Activated CD4-positive, alpha-beta T cell treated with anti-CD3 and anti-CD28 coated beads, Interleukin-2, amount 10 ng/mL, durations not matched to agents 24 days and 14 days (primary cell): ENCODE data around the gene SEMA3G. TPM values are rescaled to one million over a fixed set of nuclear protein-coding genes. Genes with fewer than 3 reads are reported as not detected.

Source experiments
- DNase-seq: peaks from one replicate; pipeline ENCODE4 v3.0.0; 2022
- H3K27ac Mint-ChIP-seq: one replicate; pipeline ENCODE4 v1.8.0; 2022; ENCODE audit warnings: mild to moderate bottlenecking, mixed read lengths
- H3K27me3 Mint-ChIP-seq: one replicate; pipeline ENCODE4 v1.8.0; 2022; ENCODE audit warnings: mixed read lengths
- H3K36me3 Mint-ChIP-seq: one replicate; pipeline ENCODE4 v1.8.0; 2022; ENCODE audit warnings: low read depth, mild to moderate bottlenecking, mixed read lengths
- H3K4me1 Mint-ChIP-seq: one replicate; pipeline ENCODE4 v1.8.0; 2021; ENCODE audit warnings: mixed read lengths
- H3K4me3 Mint-ChIP-seq: one replicate; pipeline ENCODE4 v1.8.0; 2022; ENCODE audit warnings: mild to moderate bottlenecking, moderate library complexity, mixed read lengths
- H3K9me3 Mint-ChIP-seq: one replicate; pipeline ENCODE4 v1.8.0; 2021; ENCODE audit warnings: mixed read lengths
- intact Hi-C: fragments of 100-400 bp; cut with micrococcal nuclease; formaldehyde crosslinking; loops from one replicate; pipeline ENCODE4 v1.15.1; 2023
- total RNA-seq: library from RNA; stranded (reverse); gene quantifications from 2 replicates; pipeline ENCODE4 v1.2.3, GENCODE V29; 2022

Gene SEMA3G
- total RNA-seq, 1 donor from 2014 or later: 0.21 TPM

DNA sequence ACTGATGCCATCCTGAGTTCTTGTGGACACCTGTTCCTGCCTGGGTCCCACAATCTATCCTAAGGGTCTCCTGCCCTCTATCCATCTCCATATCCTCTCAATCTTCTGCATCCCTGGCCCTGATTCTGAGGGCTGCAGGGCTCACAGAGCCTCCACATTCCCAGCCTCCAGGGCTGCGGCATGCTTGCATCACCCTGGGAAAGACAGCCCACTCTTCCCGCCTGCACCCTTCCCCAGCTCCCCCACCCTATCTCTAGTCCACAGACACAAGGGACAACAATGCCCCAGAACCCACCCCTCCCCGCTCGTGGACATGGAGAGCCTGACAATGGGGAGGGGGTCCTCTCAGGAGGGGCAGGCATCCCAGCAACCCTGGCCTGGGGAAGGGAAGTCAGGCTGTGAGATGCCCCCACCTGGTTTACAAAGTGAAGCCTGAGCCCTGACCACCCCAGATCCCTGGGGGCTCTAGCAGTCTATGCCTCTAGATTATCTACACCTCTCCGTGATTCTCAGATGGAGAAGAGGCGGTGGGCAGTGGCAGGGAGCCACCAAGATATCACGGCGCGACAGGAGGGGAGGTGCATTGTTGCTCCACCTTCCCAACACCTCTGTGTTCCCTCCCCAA, 10.3 kb downstream of the SEMA3G start:
- H3K4me3 Mint-ChIP-seq: no peak overlapping the region
- peaks cover 9% of the 10 kb centered on the region for H3K27me3 Mint-ChIP-seq
- H3K36me3 Mint-ChIP-seq: no peaks in the 10 kb centered on the region
- peaks cover 1% of the 10 kb centered on the region for H3K4me1 Mint-ChIP-seq
- H3K27ac Mint-ChIP-seq: no peak overlapping the region
- intact Hi-C loops: no loop called here
- DNase-seq: no peak
- H3K9me3 Mint-ChIP-seq: no peaks in the 10 kb centered on the region

DNA sequence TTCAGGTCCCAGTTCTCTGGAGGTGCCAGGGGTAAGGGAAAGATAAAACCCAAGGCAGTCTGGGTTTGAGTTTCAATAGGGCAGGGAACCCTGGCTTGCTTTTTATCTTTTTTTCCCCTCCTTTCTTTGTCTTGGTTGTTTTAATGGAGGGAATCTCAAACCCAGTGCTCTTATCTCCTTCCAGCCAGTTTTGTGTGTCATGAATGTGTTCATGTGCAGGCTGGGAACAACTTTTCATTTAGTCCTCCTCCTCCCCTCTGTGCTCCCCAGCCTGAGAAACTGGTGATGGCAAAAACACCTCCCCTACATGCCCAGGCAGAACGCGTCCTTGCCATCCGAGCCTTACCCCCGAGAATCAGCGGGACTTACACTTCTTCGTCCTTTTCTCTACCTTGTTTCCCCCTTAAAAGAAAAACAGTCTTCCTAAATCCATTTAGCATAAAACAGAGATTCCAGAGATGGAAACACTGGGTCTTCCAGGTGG, 10.9 kb downstream of the SEMA3G start:
- no peaks in the 10 kb centered on the region for H3K36me3 Mint-ChIP-seq
- no peak for DNase-seq
- H3K4me1 Mint-ChIP-seq: peaks cover 1% of the 10 kb centered on the region
- intact Hi-C loops: no loop called here
- no peak overlapping the region for H3K27ac Mint-ChIP-seq
- H3K27me3 Mint-ChIP-seq: peaks cover 9% of the 10 kb centered on the region
- no peak overlapping the region for H3K4me3 Mint-ChIP-seq
- H3K9me3 Mint-ChIP-seq: no peaks in the 10 kb centered on the region

DNA sequence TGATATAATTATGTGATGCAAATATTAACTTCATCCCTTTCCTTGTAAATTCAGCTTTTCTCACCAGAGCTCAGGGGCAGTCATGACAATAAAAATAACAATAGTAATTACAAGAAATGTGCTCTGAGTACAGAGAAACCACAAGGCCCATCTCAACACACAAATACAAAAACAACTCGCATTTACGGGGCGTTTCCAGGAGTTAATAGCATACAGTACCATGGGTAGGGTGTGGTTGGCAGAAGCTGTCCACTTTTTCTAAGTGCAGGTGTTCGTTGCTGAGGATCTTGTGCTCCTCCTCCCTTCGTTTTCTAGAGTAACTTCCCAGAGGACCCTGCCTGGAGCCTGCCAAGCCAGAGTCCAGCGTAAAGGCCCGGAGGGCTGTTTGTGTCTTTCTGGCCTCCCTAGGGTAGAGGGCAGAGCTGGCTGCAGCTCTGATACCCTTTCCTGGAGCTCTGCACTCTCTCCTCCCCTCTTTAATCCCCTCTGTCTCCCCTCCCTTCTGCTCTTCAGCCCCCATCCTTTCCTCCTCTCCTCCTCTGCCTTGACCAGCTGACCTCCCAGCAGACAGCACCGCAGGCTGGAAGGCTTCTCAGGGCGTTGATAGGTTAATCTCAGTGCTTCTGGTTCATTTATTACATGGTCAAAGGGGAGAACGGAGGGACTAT, 11.4 kb downstream of the SEMA3G start:
- Mint-ChIP-seq H3K36me3 (no peaks in the 10 kb centered on the region), H3K9me3 (no peaks in the 10 kb centered on the region), H3K4me1 (peaks cover 1% of the 10 kb centered on the region), H3K4me3 (no peak overlapping the region), H3K27me3 (peaks cover 9% of the 10 kb centered on the region), H3K27ac (no peak overlapping the region)
- intact Hi-C loops: no loop called here
- no peak for DNase-seq

DNA sequence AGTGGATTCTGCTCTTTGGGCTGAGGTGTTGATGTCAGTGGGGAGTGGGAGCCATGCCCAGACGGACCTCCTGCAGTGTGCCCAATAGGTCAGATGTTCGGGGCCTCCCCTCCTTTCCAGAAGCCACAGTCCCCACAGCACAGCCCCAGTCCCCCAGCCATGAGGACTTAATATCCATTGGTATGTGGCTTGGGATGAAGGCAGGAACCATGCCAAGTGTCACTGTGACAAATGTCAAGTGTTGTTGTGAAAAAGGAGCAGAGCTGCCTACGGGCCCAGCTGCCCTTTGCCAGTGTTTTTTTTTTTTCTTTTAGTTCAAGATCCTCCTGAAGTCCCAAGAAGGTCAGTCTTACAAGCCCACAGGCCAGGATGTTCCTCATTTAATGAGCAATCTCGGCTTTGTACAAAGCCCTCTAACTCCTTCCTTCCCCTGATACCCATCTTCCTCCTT, 12.2 kb downstream of the SEMA3G start:
- Mint-ChIP-seq H3K4me1 (peaks cover 1% of the 10 kb centered on the region), H3K4me3 (no peak overlapping the region), H3K27me3 (peaks cover 11% of the 10 kb centered on the region), H3K9me3 (no peaks in the 10 kb centered on the region), H3K36me3 (no peaks in the 10 kb centered on the region), H3K27ac (no peak overlapping the region)
- no peak for DNase-seq
- intact Hi-C loops: no loop called here

DNA sequence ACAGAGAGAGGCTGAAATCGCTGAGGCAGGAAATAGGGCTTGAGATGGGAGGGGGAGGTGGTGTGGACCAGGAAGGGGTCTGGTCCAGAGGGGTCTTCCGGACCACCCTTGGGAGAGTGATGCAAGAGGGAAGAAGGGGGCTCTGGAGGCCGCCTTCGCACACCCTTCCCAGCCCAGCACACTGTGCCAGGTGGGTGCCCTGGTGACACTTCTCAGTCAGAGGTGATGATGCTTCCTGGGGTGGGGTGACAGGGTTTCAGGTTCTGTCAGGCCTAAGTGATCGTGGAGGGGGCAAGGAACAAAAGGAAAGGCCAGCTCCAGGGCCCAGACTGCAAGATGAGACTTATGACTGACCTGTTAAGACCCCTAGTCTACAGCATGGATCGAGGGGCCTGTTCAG, 12.7 kb downstream of the SEMA3G start:
- H3K4me3 Mint-ChIP-seq: no peak overlapping the region
- H3K27ac Mint-ChIP-seq: no peak overlapping the region
- H3K4me1 Mint-ChIP-seq: peaks cover 1% of the 10 kb centered on the region
- H3K9me3 Mint-ChIP-seq: no peaks in the 10 kb centered on the region
- DNase-seq: no peak
- intact Hi-C loops: no loop called here
- H3K27me3 Mint-ChIP-seq: peaks cover 13% of the 10 kb centered on the region
- no peaks in the 10 kb centered on the region for H3K36me3 Mint-ChIP-seq

DNA sequence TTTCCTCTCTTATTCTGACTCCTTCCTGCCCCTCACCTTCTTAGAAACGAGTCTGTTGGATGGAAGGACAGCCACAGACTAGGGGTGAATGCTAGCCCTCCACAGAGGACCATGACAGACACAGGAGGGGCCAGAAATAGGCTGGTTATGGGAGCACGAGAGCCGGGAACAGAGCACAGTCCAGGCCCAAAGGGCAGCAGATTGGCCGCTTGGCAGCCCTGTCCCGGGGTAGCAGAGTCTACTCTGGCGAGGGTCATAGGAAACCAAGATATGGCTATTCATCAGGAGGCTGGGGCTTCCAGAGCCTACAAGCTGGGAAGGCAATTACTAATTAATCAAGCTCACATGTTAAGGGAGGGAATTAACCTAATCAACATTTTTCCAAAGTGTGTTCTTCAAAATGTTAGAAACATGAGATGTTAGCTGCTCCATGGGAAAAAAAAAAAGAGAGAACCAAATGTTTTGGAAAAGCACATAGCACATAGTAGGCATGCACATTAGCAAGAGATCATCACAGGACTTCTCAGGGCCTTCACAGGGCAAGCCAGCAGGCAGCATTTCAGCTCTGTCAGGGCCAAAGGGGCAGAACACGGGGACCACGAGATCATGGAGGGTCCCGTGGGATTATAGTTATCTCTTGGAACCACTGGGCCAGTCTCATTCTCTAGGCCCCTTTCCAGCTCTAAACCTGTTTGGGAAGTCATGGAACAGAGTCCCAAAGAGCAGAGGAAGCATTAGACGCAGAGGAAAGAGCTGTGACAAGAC, 13.3 kb downstream of the SEMA3G start:
- intact Hi-C loops: no loop called here
- H3K27me3 Mint-ChIP-seq: peaks cover 13% of the 10 kb centered on the region
- H3K4me1 Mint-ChIP-seq: peaks cover 1% of the 10 kb centered on the region
- DNase-seq: no peak
- H3K4me3 Mint-ChIP-seq: no peak overlapping the region
- H3K9me3 Mint-ChIP-seq: no peaks in the 10 kb centered on the region
- H3K27ac Mint-ChIP-seq: no peak overlapping the region
- no peaks in the 10 kb centered on the region for H3K36me3 Mint-ChIP-seq

DNA sequence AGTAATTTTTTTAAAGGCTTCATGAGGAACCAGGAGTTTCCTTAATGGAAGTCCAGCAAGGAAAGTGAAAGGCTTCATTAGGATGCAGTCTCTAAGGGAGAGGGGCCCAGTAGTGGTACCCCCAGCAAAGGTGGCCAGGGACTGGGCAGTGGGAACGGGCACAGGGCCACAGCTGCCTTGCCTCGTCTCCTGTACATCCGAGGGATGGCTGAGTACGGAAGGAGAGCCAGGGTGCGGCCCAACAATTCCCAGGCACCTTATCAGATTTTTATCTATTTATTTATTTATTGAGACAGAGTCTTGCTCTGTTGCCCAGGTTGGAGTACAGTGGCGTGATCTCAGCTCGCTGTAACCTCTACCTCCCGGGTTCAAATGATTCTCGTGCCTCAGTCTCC, 14.5 kb downstream of the SEMA3G start:
- H3K4me3 Mint-ChIP-seq: no peak overlapping the region
- intact Hi-C loops: no loop called here
- H3K27ac Mint-ChIP-seq: no peak overlapping the region
- H3K27me3 Mint-ChIP-seq: peaks cover 16% of the 10 kb centered on the region
- peaks cover 1% of the 10 kb centered on the region for H3K4me1 Mint-ChIP-seq
- no peaks in the 10 kb centered on the region for H3K9me3 Mint-ChIP-seq
- H3K36me3 Mint-ChIP-seq: no peaks in the 10 kb centered on the region
- no peak for DNase-seq

DNA sequence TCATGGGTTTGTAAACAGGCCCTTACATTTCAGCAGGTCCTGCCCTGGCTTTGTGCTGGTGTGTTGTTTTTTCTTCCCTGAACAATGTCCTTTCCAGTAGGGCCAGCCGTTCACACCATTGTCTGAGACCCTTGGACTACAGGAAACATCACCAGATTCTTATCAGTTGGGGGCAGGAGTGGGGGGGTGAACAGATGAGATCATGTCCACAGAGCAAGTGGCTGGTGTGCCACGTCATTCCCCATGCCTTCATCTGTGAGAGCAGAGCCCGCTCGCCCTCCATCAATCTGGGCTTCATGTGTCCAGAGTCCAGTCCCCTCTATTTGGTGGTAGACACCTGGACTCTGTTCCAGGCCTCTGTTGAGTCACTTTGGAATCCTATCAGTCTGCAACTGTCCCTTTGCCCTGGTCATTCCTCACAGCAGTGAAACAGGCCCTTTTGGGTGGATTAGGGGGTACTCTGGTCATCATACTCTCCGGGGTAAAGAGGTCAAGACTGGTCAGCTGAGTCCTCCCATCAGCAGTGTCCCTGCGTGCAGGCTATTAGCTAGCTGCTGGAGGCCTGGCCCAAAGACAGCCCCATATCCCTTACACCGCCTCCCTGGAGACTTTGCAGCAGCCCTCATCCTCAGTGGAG, 15.0 kb downstream of the SEMA3G start:
- no peaks in the 10 kb centered on the region for H3K36me3 Mint-ChIP-seq
- no peak for DNase-seq
- H3K27me3 Mint-ChIP-seq: peaks cover 18% of the 10 kb centered on the region
- peaks cover 1% of the 10 kb centered on the region for H3K4me1 Mint-ChIP-seq
- no peak overlapping the region for H3K27ac Mint-ChIP-seq
- intact Hi-C loops: loop anchor here (2.0 kb wide), 1 partner anchor 17 kb away; no protein-coding TSS in a partner anchor
- H3K4me3 Mint-ChIP-seq: no peak overlapping the region
- no peaks in the 10 kb centered on the region for H3K9me3 Mint-ChIP-seq

DNA sequence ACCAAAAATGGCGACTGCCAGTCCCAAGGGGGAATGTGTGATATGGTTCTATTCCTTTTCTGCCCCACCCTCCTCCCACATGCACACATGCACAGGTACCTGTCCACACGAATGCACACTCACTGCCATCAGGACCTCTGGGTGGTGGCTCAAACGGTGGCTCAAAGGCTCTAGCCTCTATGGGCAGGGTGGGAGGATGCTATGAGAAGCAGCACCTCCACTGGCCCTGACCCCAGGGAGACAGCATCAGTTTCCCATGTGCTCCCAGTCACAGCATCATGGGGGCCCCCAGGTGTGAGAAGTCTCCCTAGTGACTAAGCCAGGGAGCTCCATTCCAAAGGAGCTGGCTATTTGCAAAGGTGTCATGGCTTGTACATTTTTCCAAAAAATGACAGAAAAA, 15.9 kb downstream of the SEMA3G start:
- intact Hi-C loops: loop anchor here (2.0 kb wide), 1 partner anchor 16 kb away; no protein-coding TSS in a partner anchor
- Mint-ChIP-seq H3K27ac (no peak overlapping the region), H3K36me3 (no peaks in the 10 kb centered on the region), H3K27me3 (peaks cover 19% of the 10 kb centered on the region), H3K9me3 (no peaks in the 10 kb centered on the region), H3K4me1 (peaks cover 1% of the 10 kb centered on the region), H3K4me3 (no peak overlapping the region)
- no peak for DNase-seq

DNA sequence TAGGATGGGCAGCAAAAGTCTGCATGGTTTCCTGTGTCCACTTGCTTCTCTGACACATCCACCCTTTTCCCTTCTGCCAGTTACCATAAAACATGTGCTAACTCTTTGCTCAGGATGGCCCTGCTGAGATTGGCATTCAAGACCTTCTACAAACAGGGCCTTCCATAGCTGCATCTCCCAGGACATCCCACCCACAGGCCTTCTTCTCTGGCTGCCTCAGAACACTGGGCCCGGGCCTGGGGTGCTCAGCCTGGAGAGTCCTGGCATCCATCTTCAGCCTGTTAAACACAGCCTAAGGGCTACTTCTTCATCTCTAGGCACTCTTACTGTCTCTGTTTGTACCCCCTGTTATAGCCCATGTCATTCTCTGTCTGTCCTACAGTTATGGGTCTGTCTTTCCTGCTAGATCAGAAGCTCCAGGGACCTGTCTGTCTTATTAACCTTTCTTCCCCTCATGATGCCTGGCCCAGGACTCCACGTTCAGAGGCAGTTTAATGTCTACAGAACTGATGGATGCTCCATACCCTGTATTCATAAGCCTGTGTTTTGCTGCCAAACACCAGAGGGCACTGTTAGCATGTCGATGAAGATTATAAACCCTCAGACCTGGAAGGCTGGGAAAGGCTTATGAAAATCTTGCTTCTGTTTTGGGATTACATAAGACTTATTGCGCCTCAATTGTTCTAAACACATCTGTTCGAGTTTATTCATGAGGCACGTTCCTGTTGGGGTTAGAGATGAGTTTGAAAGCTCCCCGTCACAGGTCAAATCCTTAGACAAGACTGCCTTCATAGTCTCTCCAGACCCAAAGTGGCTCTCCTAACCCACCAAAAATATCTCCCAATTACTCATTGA, 16.5 kb downstream of the SEMA3G start:
- Mint-ChIP-seq H3K27ac (no peak overlapping the region), H3K4me1 (peaks cover 1% of the 10 kb centered on the region), H3K27me3 (peaks cover 17% of the 10 kb centered on the region), H3K9me3 (no peaks in the 10 kb centered on the region), H3K4me3 (no peak overlapping the region), H3K36me3 (no peaks in the 10 kb centered on the region)
- intact Hi-C loops: loop anchor here (1.0 to 2.0 kb wide), 2 partner anchors 16 to 19 kb away; no protein-coding TSS in a partner anchor
- DNase-seq: peak; percentile 82

DNA sequence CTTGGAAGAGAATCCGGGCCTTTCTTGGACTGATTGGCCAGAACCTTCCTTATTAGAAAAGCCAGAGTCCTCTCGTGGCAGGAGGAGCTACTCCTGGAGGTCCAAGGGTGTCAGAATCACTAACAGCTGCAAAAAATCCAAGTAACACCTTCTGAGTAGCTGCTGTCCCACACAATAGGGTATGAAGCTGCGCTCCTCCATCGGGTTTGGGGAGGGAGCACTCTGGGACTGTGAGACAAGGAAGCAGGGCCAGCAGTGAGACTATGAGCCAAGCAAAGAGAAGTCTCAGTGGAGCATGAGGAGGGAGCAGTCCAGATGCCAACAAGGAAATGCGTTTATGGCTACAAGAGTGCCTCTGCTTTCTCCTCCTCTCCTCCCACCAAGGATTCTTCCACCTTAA, 21.7 kb downstream of the SEMA3G start:
- intact Hi-C loops: no loop called here
- Mint-ChIP-seq H3K27me3 (peaks cover 11% of the 10 kb centered on the region), H3K4me1 (no peaks in the 10 kb centered on the region), H3K27ac (no peak overlapping the region), H3K4me3 (no peak overlapping the region), H3K36me3 (no peaks in the 10 kb centered on the region), H3K9me3 (no peaks in the 10 kb centered on the region)
- no peak for DNase-seq

DNA sequence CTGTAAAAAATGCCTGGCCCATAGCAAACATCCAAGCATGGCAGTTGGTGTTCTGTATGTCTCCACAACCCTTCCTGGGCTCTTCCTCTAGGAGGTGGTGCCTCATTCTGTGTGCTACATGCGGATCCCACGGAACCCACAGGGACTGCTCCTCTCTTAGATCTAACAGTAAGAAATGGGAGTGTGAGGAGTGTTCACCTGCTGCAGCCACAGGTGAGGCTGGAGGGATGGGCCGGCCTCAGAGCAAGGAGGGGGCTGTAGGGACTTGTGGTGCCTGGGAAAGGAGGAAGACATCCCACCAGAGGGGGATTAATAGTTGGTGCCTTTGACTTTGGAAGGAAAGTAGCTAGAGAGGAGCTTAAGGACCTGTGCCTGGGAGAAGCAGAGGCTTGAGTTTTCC, 22.2 kb downstream of the SEMA3G start:
- Mint-ChIP-seq H3K4me1 (no peaks in the 10 kb centered on the region), H3K27me3 (peaks cover 11% of the 10 kb centered on the region), H3K36me3 (no peaks in the 10 kb centered on the region), H3K27ac (no peak overlapping the region), H3K4me3 (no peak overlapping the region), H3K9me3 (no peaks in the 10 kb centered on the region)
- intact Hi-C loops: no loop called here
- no peak for DNase-seq

DNA sequence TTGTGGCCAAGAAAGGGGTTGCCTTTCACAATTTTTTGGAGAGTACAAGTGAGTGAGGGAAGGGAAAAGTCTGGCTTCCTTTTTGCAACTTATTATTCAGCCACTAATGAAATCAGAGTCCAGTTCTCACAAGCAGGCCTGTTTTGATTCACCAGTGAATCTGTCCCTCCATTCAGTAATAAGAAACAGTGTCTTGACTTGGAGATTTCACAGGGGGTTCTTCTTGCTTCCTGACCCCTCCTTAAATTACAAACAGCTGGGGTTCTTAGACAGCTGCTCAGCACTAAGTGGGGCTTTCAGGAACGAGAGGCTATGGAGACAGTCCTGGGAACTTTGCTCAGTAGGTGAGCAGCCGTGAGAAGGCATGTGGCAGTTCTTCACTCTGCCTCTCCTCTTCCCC, 24.5 kb downstream of the SEMA3G start:
- peaks cover 6% of the 10 kb centered on the region for H3K27me3 Mint-ChIP-seq
- no peak overlapping the region for H3K27ac Mint-ChIP-seq
- no peak for DNase-seq
- H3K36me3 Mint-ChIP-seq: peaks cover 2% of the 10 kb centered on the region
- no peaks in the 10 kb centered on the region for H3K9me3 Mint-ChIP-seq
- no peak overlapping the region for H3K4me3 Mint-ChIP-seq
- intact Hi-C loops: no loop called here
- peaks cover 2% of the 10 kb centered on the region for H3K4me1 Mint-ChIP-seq
